Body of pancreas (tissue), 4 donors: ENCODE measurements around the gene ZNF688.
A peak's percentile ranks its signal among the peaks of the same experiment; 100 is the strongest.

Experiments used
- CTCF ChIP-seq, 7 experiments: fragments of 450-650 bp in 4 of 7; fragments of 200-600 bp in 3 of 7; sonication (generic) in 3 of 7; IDR thresholded peaks; one replicate each; pipeline ENCODE4 v1.5.1; 2016 to 2019; ENCODE audit warnings: antibody characterized with exemption in 7 of 7
- POLR2A ChIP-seq, 3 donors: fragments of 450-650 bp; IDR thresholded peaks; one replicate each; pipeline ENCODE4 v1.6.1; 2016; ENCODE audit warnings: antibody characterized with exemption in 3 of 3, mild to moderate bottlenecking in 2 of 3

- TF ChIP-seq CTCF (IDR thresholded peaks at IDR 0.05) (peak in 6 of 7 experiments; percentile 21 to 52 (median 46)), POLR2A (IDR thresholded peaks at IDR 0.05) (peak; percentile 74 to 91 (median 87))
Measured at GRCh38 chr16:30526823-30527634, 44.5 kb downstream of the ZNF688 start.
